Fibroblast of the aortic adventitia (primary cell): ENCODE results near the gene PSMB3. TPM values are rescaled to one million over a fixed set of nuclear protein-coding genes. Genes with fewer than 3 reads are reported as not detected.

Source experiments
- DNase-seq: peaks from one replicate; pipeline ENCODE4 v3.0.0-alpha.2; 2010; ENCODE audit warnings: low read depth
- H3K4me3 ChIP-seq: 2 replicates; pipeline ENCODE4 v1.5.1; 2011; ENCODE audit warnings: low read depth, mild to moderate bottlenecking, control low read depth, low read length, moderate library complexity
- CTCF ChIP-seq: IDR thresholded peaks from 2 replicates; pipeline ENCODE4 v1.5.1; 2011; ENCODE audit warnings: mild to moderate bottlenecking, low read length, control low read depth, inconsistent platforms; ENCODE audit not compliant: insufficient read depth
- total RNA-seq: library from RNA; depleted of rRNA; stranded (reverse); fragments of >200 nt; gene quantifications from 2 replicates; pipeline ENCODE4 v1.2.3, GENCODE V29; 2012; ENCODE audit warnings: low replicate concordance

Gene PSMB3
- total RNA-seq, 1 donor = 293 TPM

GRCh38 chr17:38731526-38732294 lies 20.8 kb upstream of the PSMB3 start:
- DNase-seq = no peak
- no peak for TF ChIP-seq CTCF
- peak overlapping the region; percentile 88 for H3K4me3 ChIP-seq

- no peak for TF ChIP-seq CTCF
- DNase-seq = no peak
- H3K4me3 ChIP-seq = no peak overlapping the region
Observed at GRCh38 chr17:38732376-38733281, 19.9 kb upstream of the PSMB3 start.

GRCh38 chr17:38733282-38733981 lies 19.1 kb upstream of the PSMB3 start:
- no peak overlapping the region for H3K4me3 ChIP-seq
- TF ChIP-seq CTCF = no peak
- DNase-seq = no peak

GRCh38 chr17:38733982-38734973 lies 18.3 kb upstream of the PSMB3 start:
- DNase-seq = no peak
- no peak overlapping the region for H3K4me3 ChIP-seq
- no peak for TF ChIP-seq CTCF

GRCh38 chr17:38735161-38735997 lies 17.2 kb upstream of the PSMB3 start:
- peak; percentile 33 for DNase-seq
- H3K4me3 ChIP-seq = no peak overlapping the region
- TF ChIP-seq CTCF = peak; percentile 87
